Stimulated activated naive CD4-positive, alpha-beta T cell (primary cell): Measurements from ENCODE around the gene BICRA.
"Not testable (repeated sequence)": the region's sequence is repeated elsewhere in the genome, so short reads cannot be mapped to it uniquely, and the experiment has no call there.

Experiments
- DNase-seq, 6 experiments: peaks; one replicate each; lab custom pipeline; 2025; lab: John Stamatoyannopoulos, UW

BICRA gene

DNA sequence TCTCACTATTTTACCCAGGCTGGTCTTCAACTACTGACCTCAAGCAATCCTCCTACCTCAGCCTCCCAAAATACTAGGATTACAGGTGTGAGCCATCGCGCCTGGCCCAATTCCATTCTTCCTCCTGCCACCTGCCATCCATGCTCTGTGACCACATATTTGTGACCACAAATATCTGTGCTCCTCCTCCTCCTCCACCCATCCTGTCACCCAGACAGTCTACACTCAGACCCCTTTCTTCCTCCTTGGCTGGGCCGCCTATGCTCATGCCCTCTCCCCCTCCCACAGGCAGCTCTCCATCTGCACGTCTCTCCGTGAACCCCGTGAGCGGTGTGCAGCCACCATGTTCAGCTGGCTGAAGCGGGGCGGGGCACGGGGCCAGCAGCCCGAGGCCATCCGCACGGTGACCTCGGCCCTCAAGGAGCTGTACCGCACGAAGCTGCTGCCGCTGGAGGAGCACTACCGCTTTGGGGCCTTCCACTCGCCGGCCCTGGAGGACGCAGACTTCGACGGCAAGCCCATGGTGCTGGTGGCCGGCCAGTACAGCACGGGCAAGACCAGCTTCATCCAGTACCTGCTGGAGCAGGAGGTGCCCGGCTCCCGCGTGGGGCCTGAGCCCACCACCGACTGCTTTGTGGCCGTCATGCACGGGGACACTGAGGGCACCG is 107.5 kb downstream of the BICRA start:
- DNase-seq: no peak

DNA sequence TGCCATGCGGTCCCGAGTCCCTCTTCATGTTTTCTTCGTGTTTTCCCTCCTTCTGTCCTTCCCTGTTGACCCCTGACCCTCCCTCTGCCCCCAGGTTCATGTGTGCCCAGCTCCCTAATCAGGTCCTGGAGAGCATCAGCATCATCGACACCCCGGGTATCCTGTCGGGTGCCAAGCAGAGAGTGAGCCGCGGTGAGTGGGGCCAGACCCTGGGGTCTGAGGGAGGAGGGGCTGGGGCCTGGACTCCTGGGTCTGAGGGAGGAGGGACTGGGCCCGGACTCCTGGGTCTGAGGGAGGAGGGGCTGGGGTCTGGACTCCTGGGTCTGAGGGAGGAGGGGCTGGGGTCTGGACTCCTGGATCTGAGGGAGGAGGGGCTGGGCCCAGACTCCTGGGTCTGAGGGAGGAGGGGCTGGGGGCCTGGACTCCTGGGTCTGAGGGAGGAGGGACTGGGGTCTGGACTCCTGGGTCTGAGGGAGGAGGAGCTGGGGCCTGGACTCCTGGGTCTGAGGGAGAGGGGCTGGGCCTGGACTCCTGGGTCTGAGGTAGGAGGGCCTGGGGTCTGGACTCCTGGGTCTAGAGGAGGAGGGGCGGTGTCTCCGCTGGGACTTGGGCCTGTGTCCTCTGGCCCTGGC is 109.6 kb downstream of the BICRA start:
- not testable (repeated sequence) for DNase-seq

DNA sequence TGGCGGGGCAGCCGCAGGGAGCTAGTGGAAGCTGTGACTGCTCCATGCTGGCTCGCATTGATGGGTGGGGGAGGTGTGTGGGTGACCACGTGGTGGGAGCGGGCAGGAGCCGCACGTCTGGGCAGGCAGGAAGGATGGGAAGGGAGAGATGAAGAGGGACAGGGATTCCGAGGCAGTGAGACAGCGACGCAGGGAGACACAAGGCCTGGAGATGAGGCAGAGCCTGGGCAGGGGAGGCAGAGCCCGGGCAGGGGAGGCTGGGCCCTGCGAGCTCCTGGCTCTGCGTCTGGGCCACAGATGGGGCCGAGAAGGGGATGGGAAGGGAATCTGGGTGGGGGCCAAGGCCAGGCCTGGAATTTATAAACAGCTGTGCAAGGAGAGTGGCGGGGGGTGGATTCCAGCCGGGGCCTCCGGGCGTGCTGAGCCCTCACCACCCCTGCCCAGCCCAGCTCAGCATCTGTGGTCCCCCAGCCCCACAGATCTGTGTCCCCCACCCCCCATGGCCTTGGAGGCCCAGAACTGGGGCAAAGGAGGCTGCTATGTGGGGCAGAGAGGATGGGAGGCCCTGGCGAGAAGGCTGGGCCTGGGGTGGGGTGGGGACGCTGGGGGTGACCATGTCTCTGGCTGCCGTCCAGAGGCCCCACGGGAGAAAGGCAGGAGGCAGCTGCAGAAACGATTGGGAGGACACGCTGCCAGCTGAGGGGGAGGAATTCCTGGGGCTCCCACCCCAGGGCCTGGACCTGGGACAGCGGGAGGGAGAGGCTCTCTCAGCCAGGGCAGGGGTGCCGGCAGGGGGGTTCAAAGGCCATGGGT is 110.3 kb downstream of the BICRA start:
- DNase-seq: no peak

DNA sequence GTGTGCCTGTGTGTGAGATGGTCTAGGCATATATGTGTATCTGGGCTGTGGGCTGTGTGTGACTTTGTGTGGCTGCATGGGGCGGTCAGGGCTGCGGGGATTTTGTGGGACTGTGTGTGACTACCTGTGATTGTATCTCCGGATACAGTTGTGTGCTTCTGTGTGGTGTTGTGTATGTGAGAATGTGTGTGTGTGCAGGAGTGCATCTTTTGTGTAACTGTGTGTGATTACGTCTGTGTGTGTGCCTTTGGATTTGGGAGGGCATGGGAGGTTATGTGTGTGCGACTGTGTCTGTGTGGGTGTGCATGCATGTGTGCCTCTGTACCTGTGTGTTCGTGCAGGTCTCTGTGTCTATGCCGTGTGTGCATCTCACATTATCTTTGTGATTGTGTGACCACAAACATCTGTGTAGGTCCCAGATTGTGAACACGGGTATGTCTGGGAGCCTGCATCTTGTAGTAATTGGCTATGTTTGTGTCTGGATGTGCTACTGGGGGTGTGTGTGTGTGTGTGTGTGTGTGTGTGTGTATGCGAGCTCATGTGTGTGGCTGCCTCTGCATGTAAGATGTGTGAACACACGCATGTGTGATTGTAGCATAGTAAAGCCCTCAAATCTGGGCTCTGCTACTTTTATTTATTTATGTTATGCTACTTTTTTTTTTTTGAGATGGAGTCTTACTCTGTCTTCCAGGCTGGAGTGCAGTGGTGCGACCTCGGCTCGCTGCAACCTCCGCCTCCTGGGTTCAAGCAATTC is 111.9 kb downstream of the BICRA start:
- no peak for DNase-seq

DNA sequence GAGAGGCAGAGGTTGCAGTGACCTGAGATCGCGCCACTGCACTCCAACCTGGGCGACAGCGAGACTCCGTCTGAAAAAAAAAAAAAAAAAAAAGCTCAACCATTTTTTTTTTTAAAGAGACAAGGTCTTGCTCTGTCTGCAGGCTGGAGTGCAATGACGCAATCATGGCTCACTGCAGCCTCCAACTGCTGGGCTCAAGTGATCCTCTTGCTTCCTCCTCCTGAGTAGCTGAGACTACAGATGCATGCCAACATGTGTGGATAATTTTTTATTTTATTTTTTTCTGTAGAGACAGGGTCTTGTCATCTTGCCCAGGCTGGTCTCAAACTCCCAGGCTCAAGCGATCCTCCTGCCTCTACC is 114.6 kb downstream of the BICRA start:
- no peak for DNase-seq

DNA sequence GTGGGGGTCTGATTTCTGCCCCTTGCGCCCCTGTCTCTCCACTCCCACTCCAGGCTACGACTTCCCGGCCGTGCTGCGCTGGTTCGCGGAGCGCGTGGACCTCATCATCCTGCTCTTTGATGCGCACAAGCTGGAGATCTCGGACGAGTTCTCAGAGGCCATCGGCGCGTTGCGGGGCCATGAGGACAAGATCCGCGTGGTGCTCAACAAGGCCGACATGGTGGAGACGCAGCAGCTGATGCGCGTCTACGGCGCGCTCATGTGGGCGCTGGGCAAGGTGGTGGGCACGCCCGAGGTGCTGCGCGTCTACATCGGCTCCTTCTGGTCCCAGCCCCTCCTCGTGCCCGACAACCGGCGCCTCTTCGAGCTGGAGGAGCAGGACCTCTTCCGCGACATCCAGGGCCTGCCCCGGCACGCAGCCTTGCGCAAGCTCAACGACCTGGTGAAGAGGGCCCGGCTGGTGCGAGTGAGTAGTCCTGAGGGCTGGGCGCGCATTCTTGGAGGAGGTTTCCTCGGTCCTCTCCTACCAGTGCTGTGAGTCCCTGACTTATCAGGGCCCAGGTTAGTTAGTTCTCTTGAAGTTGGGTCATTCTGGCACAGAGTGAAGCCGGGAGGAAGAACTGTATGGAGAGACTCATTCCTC is 116.9 kb downstream of the BICRA start:
- DNase-seq: no peak

DNA sequence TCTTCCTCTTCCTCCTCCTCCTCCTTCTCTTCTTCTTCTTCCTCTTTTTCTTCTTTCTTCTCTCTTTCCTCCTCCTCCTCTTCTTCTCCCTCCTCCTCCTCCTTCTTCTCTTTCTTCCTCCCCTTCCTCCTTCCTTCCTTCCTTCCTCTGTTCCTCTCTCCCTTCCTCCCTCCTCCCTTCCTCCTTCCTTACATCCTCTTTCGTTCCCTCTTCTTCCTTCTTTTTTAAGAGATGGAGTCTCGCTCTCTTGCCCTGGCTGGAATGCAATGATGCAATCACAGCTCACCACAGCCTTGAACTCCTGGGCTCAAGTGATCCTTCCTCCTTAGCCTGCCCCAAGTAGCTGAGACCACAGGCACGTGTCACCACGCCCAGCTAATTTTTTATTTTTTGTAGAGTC is 117.5 kb downstream of the BICRA start:
- DNase-seq: no peak

DNA sequence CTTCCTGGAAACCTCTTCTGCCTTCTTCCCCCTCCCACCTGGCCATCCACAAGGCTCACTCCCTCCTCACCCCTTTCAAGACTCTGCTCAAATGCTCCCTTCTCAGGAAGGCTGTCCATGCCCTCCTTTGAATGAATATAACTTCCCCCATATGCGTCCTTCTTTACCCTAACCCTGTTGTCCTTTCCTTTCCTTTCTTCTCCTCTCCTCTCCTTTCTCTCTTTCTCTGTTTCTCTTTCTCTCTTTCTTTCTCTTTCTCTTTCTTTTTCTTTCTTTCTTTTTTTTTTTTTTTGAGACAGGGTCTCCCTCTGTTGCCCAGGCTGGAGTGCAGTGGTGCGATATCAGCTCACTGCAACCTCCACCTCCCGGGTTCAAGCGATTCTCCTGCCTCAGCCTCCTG is 119.4 kb downstream of the BICRA start:
- not testable (repeated sequence) for DNase-seq

DNA sequence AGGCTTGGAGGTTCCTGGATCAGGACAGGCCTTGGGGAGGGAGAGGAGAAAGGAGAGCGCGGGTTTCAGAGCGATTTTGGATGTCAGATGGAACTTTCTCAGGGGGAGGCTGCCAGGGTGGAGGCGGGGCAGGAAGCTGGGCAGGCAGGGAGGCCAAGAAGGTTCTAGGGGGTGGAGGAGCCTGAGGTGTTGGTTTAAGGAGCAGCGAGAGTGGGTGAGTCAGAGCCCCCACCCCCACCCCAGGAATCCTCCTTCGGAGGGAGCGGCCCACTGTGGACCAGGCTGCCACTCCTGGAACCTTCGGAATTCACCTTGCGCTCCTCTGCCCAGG is 120.5 kb downstream of the BICRA start:
- no peak for DNase-seq

DNA sequence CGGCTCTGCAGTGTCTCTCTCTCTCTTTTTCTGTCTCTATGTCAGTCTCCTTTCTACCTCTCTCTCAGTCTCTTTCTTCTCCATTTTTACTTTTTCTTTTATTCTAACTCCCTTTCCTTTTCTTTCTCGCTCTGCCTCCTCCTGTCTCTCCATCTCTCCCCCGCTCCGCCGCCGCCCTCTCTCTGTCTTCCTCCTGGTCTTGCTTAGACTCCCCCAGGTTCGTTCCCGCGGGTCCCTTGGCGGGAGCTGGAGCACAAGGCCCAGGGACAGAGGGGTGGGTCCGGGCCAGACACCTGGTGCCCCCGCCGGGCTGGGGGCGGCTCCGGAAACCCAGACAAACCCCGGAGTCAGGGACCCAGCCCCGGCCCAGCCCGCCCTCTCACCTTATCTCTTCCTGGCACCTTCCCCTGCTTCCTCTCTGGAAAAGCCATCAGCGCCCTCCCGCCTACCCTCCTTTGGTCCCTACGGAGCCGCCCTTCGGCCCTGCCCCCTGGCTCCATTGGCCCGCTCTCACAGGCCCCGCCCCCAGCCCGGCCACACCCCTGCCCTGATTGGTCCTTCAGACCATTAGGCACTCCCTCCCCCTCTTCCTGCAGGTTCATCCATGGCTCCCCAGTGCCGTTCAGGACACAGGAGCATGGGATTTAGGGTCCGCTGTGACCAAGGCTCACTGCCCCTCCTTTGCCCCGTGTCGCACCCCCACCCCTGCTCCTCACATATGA is 121.0 kb downstream of the BICRA start:
- DNase-seq: peak in 2 of 6 experiments; percentile 11 to 19

DNA sequence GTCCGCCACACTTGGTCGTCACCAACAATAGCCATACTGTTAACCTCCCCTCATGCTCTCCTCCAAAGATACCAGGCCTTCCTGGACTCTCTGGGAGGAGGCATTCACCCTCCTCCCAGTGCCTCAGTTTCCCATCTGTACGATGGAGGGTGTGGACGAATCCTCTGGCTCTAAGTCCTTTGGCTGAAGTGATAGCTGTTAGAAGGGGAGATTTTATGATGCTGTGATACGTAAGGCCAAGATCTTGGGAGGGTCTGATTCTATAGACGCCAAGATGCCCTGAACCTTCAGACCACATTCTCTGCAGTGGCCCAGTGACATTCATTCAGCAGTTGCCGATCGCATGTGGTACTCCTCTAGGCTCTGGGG is 121.6 kb downstream of the BICRA start:
- DNase-seq: no peak

DNA sequence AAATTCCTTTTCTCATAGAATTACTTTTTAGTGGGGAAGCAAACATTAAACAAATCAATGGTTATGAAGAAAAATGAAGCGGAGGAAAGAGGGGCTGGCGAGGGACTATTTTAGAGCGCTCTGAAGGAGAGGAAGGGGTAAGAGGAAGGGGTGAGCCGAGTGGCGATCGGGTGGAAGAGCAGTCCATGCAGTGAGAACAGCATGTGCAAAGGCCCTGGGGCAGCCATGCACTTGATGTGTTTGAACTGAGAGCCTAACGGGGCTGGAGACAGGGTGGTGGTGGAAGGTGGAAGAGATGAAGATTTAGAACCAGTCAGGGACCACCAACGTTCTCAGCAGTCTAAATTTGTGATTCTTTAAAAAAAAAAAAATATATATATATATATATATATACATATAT is 122.0 kb downstream of the BICRA start:
- DNase-seq: no peak

DNA sequence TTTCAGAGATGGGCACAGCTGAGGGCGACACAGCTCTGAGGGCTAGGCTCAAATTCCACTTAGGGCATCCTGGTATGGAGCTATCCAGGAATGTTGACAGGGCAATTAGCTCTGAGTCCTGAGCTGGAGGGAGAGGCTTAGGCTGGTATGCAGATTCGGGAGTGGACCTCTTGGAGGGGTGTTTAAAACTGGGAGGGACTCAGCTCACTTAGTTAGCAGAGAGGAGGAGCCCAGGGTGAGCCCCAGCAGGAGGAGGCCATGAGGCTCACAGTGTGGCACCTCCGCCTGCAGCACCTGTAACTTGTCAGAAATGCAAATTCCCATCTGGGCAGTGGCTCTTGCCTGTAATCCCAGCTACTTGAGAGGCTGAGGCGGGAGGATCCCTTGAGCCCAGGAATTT is 126.2 kb downstream of the BICRA start:
- no peak for DNase-seq

DNA sequence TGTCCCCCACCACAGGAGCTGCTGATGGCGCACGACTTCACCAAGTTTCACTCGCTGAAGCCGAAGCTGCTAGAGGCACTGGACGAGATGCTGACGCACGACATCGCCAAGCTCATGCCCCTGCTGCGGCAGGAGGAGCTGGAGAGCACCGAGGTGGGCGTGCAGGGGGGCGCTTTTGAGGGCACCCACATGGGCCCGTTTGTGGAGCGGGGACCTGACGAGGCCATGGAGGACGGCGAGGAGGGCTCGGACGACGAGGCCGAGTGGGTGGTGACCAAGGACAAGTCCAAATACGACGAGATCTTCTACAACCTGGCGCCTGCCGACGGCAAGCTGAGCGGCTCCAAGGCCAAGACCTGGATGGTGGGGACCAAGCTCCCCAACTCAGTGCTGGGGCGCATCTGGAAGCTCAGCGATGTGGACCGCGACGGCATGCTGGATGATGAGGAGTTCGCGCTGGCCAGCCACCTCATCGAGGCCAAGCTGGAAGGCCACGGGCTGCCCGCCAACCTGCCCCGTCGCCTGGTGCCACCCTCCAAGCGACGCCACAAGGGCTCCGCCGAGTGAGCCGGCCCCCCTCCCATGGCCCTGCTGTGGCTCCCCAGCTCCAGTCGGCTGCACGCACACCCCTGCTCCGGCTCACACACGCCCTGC is 132.1 kb downstream of the BICRA start:
- DNase-seq: no peak

DNA sequence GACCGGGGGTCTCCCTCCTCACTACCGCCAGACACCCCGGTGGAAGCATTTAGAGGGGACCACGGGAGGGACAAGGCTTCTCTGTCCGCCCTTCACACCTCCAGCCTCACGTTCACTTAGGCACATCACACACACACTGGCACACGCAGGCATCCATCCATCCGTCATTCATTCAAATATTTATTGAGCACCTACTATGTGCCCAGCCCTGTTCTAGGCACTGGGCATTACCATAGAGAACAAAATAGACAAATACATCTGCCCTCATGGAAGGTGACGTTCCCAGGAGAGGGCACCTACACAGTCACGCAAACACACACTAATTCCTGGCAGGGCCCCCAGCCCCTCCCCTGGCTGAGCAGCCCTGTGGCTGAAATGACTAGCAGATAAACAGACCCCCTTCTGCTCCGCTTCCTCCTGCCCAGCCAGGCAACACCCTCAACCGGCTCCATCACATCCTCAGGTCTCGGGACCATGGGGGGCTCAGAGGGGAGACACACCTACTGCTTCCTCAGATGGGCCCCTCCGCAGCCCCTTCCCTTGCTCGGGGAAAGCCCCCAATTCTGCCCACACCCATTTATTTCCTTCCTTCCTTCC is 132.7 kb downstream of the BICRA start:
- DNase-seq: no peak

DNA sequence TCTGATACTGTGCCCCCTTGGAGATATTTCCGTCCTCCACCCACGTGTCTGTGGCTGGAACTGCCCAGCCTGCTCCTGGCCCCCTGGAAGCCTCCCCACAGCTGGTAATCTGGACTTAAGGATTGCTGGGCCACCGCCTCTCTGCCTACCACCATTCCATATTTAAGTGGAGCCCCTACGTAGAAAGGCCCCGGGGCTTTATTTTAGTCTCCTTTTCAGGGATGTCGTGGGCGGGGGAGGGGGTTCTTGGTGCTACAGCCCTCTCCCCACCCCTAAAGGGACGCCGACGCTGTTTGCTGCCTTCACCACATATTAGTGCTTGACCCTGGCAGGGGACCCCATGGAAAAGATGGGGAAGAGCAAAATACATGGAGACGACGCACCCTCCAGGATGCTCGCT is 133.7 kb downstream of the BICRA start:
- no peak for DNase-seq

DNA sequence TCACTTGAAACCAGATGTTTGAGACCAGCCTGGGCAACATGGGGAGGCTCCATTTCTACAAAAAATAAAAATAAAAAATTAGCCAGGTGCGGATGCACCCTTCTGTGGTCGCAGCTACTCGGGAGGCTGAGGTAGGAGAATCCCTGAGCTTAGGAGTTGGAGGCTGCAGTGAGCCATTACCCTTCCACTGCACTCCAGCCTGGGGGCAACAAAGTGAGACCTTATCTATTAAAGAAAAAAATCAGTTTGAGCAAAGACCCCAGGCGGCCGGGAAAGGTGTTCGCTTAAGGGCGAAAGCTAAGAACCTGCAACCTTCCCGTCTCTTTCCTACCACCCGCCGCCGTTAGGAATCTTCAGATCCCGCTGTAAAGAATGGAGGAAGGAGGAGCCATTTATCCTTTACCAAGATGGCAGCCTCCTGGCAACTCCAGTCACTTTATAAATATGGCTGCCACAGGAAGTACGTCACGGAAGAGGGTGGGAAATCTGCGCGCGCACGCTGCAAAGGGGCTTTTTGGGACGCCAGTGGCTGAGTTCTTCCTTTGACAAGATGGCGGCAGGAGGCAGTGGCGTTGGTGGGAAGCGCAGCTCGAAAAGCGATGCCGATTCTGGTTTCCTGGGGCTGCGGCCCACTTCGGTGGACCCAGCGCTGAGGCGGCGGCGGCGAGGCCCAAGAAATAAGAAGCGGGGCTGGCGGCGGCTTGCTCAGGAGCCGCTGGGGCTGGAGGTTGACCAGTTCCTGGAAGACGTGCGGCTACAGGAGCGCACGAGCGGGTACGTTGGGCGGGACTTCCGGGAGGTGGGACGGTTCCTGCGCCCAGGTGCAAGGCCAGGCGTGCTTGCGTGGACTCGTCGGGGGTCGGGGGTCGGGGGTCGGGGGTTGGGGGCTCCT is 136.3 kb downstream of the BICRA start, which contains the start of gene NOP53:
Gene NOP53 (plus strand): TSS at position 537 of the 892 bp plus-strand sequence. CDS start 14 bp downstream, at position 551.
- peak; percentile 93 to 98 (median 96) for DNase-seq

DNA sequence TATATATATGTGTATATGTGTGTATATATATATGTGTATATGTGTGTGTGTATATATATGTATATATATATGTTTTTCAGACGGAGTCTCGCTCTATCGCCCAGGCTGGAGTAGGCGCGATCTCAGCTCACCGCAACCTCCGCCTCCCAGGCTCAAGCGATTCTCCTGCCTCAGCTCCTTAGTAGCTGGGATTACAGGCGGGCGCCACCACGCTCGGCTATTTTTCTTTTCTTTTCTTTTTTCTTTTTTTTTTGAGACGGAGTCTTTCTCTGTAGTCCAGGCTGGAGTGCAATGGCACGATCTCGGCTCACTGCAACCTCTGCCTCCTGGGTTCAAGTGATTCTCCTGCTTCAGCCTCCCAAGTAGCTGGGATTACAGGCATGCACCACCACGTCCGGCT is 137.2 kb downstream of the BICRA start:
- DNase-seq: not testable (repeated sequence)

DNA sequence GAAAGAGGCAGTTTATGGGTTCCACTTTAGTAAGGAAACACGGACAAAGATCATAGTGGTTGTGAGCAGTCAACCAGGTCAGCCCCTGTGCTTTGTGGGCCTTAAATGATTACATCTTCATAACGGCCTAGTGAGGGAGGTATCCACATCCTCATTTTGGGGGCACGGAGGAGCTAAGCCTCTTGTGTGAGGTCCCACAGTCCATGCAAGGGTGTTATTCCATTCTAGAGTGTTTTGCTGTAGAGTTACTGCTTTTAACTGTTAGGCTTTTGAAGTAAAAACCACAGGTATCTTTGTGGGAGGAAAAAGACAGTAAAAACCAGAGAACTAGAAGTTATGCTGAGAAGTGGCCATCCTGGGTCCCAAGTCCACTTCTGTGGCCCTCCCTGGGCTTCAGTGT is 140.4 kb downstream of the BICRA start:
- no peak for DNase-seq
